Measurements from ENCODE around the gene CLIP2. TPM values are rescaled to one million over a fixed set of nuclear protein-coding genes. Genes with fewer than 3 reads are reported as not detected.
"Not testable (repeated sequence)": the region's sequence is repeated elsewhere in the genome, so short reads cannot be mapped to it uniquely, and the experiment has no call there.

Gene CLIP2
- total RNA-seq, 1 donor from 2014 or later: 61.7 TPM

GRCh38 chr7:74399006-74399405 is 109.8 kb downstream of the CLIP2 start:
- CTCF ChIA-PET: interaction anchor here (5.5 kb wide), 1 partner anchor 193 kb away, joined by 133 read pairs; the partner anchor contains the start of gene LAT2

GRCh38 chr7:74400420-74401136 is 111.4 kb downstream of the CLIP2 start:
- POLR2A ChIA-PET: interaction anchor here (0.5 to 2.3 kb wide), 8 partner anchors 141 to 333 kb away, joined by 3 to 15 read pairs (median 4); partner anchors contain the start of gene LAT2
- Mint-ChIP-seq H3K27me3 (no peaks in the 10 kb centered on the region), H3K36me3 (ENCODE audit: low read depth) (peaks cover 50% of the 10 kb centered on the region), H3K4me1 (no peaks in the 10 kb centered on the region), H3K4me3 (no peak overlapping the region), H3K9me3 (no peaks in the 10 kb centered on the region), H3K27ac (no peak overlapping the region)
- ATAC-seq (ENCODE audit: low read depth) (no peak), DNase-seq (no peak)
- no peak for TF ChIP-seq CTCF (IDR thresholded peaks at IDR 0.05)
- intact Hi-C loops (cut with micrococcal nuclease): loop anchor here (1.0 to 10.0 kb wide), 4 partner anchors 126 to 534 kb away; no protein-coding TSS in a partner anchor
- CTCF ChIA-PET: interaction anchor here (0.6 to 5.5 kb wide), 31 partner anchors 11 to 374 kb away, joined by 3 to 133 read pairs (median 4); partner anchors contain the start of genes EIF4H, LAT2 and LIMK1

More at GRCh38 chr7:74399006-74399405, 109.8 kb downstream of the CLIP2 start:
- no peak overlapping the region for H3K4me3 Mint-ChIP-seq
- no peak for DNase-seq
- H3K4me1 Mint-ChIP-seq: no peaks in the 10 kb centered on the region
- no peak overlapping the region for H3K27ac Mint-ChIP-seq
- H3K9me3 Mint-ChIP-seq: no peaks in the 10 kb centered on the region
- no peaks in the 10 kb centered on the region for H3K27me3 Mint-ChIP-seq
- POLR2A ChIA-PET: no interaction called here
- H3K36me3 Mint-ChIP-seq (ENCODE audit: low read depth): peaks cover 46% of the 10 kb centered on the region
- TF ChIP-seq CTCF (IDR thresholded peaks at IDR 0.05): no peak
- no peak for ATAC-seq (ENCODE audit: low read depth)
- intact Hi-C loops (cut with micrococcal nuclease): no loop called here

GRCh38 chr7:74401137-74401859 is 112.1 kb downstream of the CLIP2 start:
- peak; percentile 69 for DNase-seq
- H3K4me1 Mint-ChIP-seq: no peaks in the 10 kb centered on the region
- H3K27ac Mint-ChIP-seq: no peak overlapping the region
- no peaks in the 10 kb centered on the region for H3K27me3 Mint-ChIP-seq
- ChIA-PET POLR2A (interaction anchor here (0.6 to 2.3 kb wide), 8 partner anchors 159 to 334 kb away, joined by 3 to 15 read pairs (median 4); partner anchors contain the start of gene LAT2), CTCF (interaction anchor here (0.6 to 5.5 kb wide), 34 partner anchors 12 to 1369 kb away, joined by 3 to 133 read pairs (median 4); partner anchors contain the start of genes EIF4H, LAT2 and LIMK1)
- ATAC-seq (ENCODE audit: low read depth): peak; percentile 84
- no peaks in the 10 kb centered on the region for H3K9me3 Mint-ChIP-seq
- no peak overlapping the region for H3K4me3 Mint-ChIP-seq
- peaks cover 46% of the 10 kb centered on the region for H3K36me3 Mint-ChIP-seq (ENCODE audit: low read depth)
- intact Hi-C loops (cut with micrococcal nuclease): loop anchor here (1.0 to 10.0 kb wide), 4 partner anchors 126 to 535 kb away; no protein-coding TSS in a partner anchor
- no peak for TF ChIP-seq CTCF (IDR thresholded peaks at IDR 0.05)

- intact Hi-C loops (cut with micrococcal nuclease): loop anchor here (10.0 kb wide), 1 partner anchor 128 kb away; no protein-coding TSS in a partner anchor
- peaks cover 37% of the 10 kb centered on the region for H3K36me3 Mint-ChIP-seq (ENCODE audit: low read depth)
- ATAC-seq (ENCODE audit: low read depth); H3K4me3 Mint-ChIP-seq; H3K4me1 Mint-ChIP-seq; H3K27me3 Mint-ChIP-seq; DNase-seq; H3K27ac Mint-ChIP-seq; H3K9me3 Mint-ChIP-seq: not testable (repeated sequence)
- ChIA-PET CTCF (interaction anchor here (0.6 to 5.5 kb wide), 5 partner anchors 160 to 376 kb away, joined by 3 to 133 read pairs (median 6); partner anchors contain the start of gene LAT2), POLR2A (interaction anchor here (0.8 to 1.6 kb wide), 2 partner anchors 171 to 196 kb away, joined by 3 to 7 read pairs; no protein-coding TSS in a partner anchor)
These were observed 113.5 kb downstream of the CLIP2 start for GRCh38 chr7:74402668-74403067.

Data from activated B cell treated with CpG ODN at 0.5 μM for 24 hours (primary cell).